OCI-LY3 (cell line): ENCODE data around the gene NUPR1.
"Not testable (repeated sequence)": the region's sequence is repeated elsewhere in the genome, so short reads cannot be mapped to it uniquely, and the experiment has no call there.

Experiments
- H2AFZ ChIP-seq: fragments of 200-600, 300-600 bp; shearing (Covaris generic); 2 replicates; pipeline ENCODE4 v1.6.0; 2014; ENCODE audit warnings: antibody characterized with exemption, low read depth, low read length
- H3K27ac ChIP-seq: fragments of 200-600, 300-600 bp; sonication (generic); 2 replicates; pipeline ENCODE4 v1.5.1; 2014; ENCODE audit warnings: mild to moderate bottlenecking, low read length, moderate library complexity, mixed read lengths
- H3K27me3 ChIP-seq: fragments of 200-600, 300-600 bp; sonication (generic); 2 replicates; pipeline ENCODE4 v1.6.1; 2014; ENCODE audit warnings: low read depth, low read length, mixed read lengths
- H3K36me3 ChIP-seq: fragments of 200-600, 300-600 bp; sonication (generic); replicated peaks from 2 replicates; pipeline ENCODE3; 2014; ENCODE audit warnings: low read depth, low read length, mixed read lengths
- H3K4me1 ChIP-seq: fragments of 300-600, 200-600 bp; sonication (generic); 2 replicates; pipeline ENCODE4 v1.6.1; 2014; ENCODE audit warnings: low read length, mixed read lengths
- H3K4me2 ChIP-seq: fragments of 200-600, 300-600 bp; sonication (generic); 2 replicates; pipeline ENCODE4 v1.6.1; 2014; ENCODE audit warnings: low read length, mixed read lengths
- H3K4me3 ChIP-seq: fragments of 300-600, 200-600 bp; sonication (generic); 2 replicates; pipeline ENCODE4 v1.5.1; 2014; ENCODE audit warnings: antibody characterized with exemption, mild to moderate bottlenecking, low read length, moderate library complexity
- H3K79me2 ChIP-seq: fragments of 300-600, 200-600 bp; shearing (Covaris generic); 2 replicates; pipeline ENCODE4 v1.6.1; 2014; ENCODE audit warnings: mild to moderate bottlenecking, low read length, mixed read lengths
- H3K9ac ChIP-seq: fragments of 300-600, 200-600 bp; shearing (Covaris generic); 2 replicates; pipeline ENCODE4 v1.6.0; 2014; ENCODE audit warnings: mild to moderate bottlenecking, low read length, moderate library complexity
- H3K9me3 ChIP-seq: fragments of 200-600, 300-600 bp; shearing (Covaris generic); 2 replicates; pipeline ENCODE4 v1.6.1; 2014; ENCODE audit warnings: low read length, mixed read lengths; ENCODE audit not compliant: insufficient read depth
- H4K20me1 ChIP-seq: fragments of 200-600, 300-600 bp; sonication (generic); 2 replicates; pipeline ENCODE4 v1.6.1; 2016; ENCODE audit warnings: low read length, mixed read lengths; ENCODE audit not compliant: insufficient read depth
- EZH2phosphoT487 ChIP-seq: fragments of 200-600 bp; shearing (Covaris generic); IDR thresholded peaks from 2 replicates; pipeline ENCODE4 v1.6.1; 2018; ENCODE audit warnings: antibody characterized with exemption, mixed run types, low read depth
- TF ChIP-seq, protein P1 (sequence below): fragments of 200-600, 300-600 bp; sonication (generic); IDR thresholded peaks from 2 replicates; pipeline ENCODE4 v1.5.1; 2014; ENCODE audit warnings: antibody characterized with exemption, low read length, low read depth

NUPR1 gene

DNA sequence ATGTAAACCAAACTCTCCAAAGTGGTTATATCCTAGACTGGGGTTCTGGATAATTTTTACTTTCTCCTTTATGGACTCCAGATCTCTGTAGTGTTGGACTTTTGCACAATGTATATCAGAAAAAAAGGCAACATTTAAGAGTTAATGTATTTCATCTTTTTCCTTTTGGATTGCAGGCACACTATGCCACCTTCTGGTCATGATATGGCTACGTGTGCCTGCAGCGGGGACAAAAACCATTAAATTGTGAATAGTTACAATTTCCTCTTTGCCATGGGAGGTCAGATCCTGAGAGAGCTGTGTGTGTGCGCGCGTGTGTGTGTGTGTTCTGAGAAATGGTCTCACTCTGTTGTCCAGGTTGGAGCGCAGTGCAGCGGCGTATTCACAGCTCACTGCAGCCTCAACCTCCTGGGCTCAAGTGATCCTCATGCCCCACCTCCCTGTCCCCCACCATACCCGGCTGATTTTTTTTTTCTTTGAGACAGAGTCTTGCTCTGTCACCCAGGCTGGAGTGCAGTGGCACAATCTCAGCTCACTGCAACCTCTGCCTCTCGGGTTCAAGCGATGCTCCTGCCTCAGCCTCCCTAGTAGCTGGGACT, 10.6 kb upstream of the NUPR1 start:
- Histone ChIP-seq H3K4me2 (peak overlapping the region; percentile 69), H3K9ac (peak overlapping the region; percentile 32; the same call in 1 of the 2 replicates), H3K4me3 (peak overlapping the region; percentile 60), H4K20me1 (no peaks in the 10 kb centered on the region), H3K79me2 (peaks cover under 1% of the 10 kb centered on the region), H3K27me3 (no peaks in the 10 kb centered on the region), H2AFZ (peak overlapping the region; percentile 75; the same call in 1 of the 2 replicates), H3K36me3 (no peaks in the 10 kb centered on the region), H3K27ac (no peak overlapping the region), H3K4me1 (peaks cover 20% of the 10 kb centered on the region; the same call in 1 of the 2 replicates), H3K9me3 (no peaks in the 10 kb centered on the region)
- TF ChIP-seq EZH2phosphoT487, result no peak
- TF ChIP-seq, protein P1, sequence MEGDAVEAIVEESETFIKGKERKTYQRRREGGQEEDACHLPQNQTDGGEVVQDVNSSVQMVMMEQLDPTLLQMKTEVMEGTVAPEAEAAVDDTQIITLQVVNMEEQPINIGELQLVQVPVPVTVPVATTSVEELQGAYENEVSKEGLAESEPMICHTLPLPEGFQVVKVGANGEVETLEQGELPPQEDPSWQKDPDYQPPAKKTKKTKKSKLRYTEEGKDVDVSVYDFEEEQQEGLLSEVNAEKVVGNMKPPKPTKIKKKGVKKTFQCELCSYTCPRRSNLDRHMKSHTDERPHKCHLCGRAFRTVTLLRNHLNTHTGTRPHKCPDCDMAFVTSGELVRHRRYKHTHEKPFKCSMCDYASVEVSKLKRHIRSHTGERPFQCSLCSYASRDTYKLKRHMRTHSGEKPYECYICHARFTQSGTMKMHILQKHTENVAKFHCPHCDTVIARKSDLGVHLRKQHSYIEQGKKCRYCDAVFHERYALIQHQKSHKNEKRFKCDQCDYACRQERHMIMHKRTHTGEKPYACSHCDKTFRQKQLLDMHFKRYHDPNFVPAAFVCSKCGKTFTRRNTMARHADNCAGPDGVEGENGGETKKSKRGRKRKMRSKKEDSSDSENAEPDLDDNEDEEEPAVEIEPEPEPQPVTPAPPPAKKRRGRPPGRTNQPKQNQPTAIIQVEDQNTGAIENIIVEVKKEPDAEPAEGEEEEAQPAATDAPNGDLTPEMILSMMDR, result peak; percentile 88

DNA sequence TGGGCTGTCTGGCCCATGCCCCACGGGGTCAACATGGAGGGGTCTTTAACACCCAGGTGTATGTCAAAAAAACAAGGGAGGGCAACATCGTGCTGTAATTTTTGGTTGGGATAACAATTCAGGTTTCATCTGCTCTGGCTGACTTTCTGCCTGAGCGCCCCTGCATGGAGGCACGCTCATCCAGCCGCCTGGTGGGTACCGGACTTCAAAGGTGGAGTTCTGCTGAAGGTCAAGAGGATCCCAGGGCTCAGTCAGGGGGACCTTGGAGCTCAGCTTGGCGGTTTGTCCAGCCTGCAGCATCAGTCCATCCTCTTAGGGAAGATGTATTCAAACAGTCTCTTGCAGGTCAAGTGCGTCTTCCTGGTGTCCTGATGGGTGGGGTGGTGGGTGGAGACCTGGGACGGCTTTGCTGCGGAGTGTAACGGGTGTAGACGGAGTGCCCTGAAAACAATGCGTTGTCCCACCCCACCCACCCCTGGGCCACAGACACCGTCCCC, 9.6 kb upstream of the NUPR1 start:
- Histone ChIP-seq H3K27me3 (no peaks in the 10 kb centered on the region), H3K9ac (no peak overlapping the region), H3K4me2 (no peak overlapping the region), H3K9me3 (no peaks in the 10 kb centered on the region), H4K20me1 (no peaks in the 10 kb centered on the region), H3K4me1 (peaks cover 29% of the 10 kb centered on the region), H2AFZ (peak overlapping the region; percentile 69), H3K36me3 (no peaks in the 10 kb centered on the region), H3K4me3 (no peak overlapping the region), H3K27ac (no peak overlapping the region), H3K79me2 (no peaks in the 10 kb centered on the region)
- TF ChIP-seq, protein P1, result no peak
- TF ChIP-seq EZH2phosphoT487, result no peak

DNA sequence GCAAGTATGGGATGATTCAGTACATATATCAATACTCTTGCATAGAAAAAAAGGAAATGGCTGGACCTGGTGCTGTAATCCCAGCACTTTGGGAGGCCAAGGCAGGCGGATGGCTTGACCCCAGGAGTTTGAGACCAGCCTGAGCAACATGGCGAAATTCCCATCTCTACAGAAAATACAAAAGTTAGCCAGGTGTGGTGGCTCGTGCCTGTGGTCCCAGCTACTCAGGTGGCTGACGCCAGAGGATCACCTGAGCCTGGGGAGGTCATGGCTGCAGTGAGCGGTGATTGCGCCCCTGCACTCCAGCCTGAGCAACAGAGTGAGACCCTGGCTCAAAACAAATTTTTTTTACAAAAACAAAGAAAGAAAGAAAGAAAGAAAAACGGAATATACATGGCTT, 7.9 kb upstream of the NUPR1 start:
- Histone ChIP-seq H3K4me1 (peaks cover 39% of the 10 kb centered on the region), H3K27me3 (no peaks in the 10 kb centered on the region), H4K20me1 (no peaks in the 10 kb centered on the region), H3K36me3 (no peaks in the 10 kb centered on the region), H2AFZ (no peak overlapping the region), H3K9ac (no peak overlapping the region), H3K4me2 (no peak overlapping the region), H3K27ac (no peak overlapping the region), H3K4me3 (no peak overlapping the region), H3K79me2 (no peaks in the 10 kb centered on the region), H3K9me3 (no peaks in the 10 kb centered on the region)
- TF ChIP-seq EZH2phosphoT487, result no peak
- TF ChIP-seq, protein P1, result no peak

DNA sequence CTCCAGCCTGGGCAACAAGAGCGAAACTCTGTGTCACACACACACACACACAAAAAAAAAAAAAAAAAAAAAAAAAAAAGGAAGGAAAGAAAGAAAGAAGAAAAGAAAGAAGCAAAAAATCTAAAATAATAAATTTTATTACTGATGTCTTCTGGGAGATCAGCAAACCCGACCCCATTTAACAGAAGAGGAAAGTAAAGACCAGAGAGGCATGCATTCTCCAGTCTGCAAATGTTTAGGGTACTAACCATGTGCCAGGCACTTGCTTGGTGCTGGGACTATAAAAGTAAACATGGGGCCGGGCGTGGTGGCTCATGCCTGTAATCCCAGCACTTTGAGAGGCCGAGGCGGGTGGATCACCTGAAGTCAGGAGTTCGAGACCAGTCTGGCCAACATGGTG, 7.2 kb upstream of the NUPR1 start:
- H2AFZ ChIP-seq, H3K36me3 ChIP-seq, H3K4me3 ChIP-seq, H3K9me3 ChIP-seq, H3K27ac ChIP-seq, H3K4me2 ChIP-seq, H3K9ac ChIP-seq, H3K79me2 ChIP-seq, H3K27me3 ChIP-seq, H4K20me1 ChIP-seq: not testable (repeated sequence)
- H3K4me1 ChIP-seq, result peaks cover 45% of the 10 kb centered on the region
